Central memory CD8-positive, alpha-beta T cell (primary cell): Measurements from ENCODE around the gene PRKAG2.

Experiments
- ATAC-seq: fragments of 150-1000 bp; cut with Tn5 transposase; replicated peaks from 2 replicates; pipeline ENCODE4 v1.10.0; 2022; ENCODE audit warnings: mild to moderate bottlenecking, moderate FRiP score, moderate number of reproducible peaks; ENCODE audit not compliant: poor library complexity, severe bottlenecking; ENCODE audit errors: extremely low read depth
- DNase-seq, 2 donors: peaks; one replicate each; pipeline ENCODE4 v3.0.0; 2021; ENCODE audit warnings: low spot score in 2 of 2
- H3K27ac Mint-ChIP-seq: one replicate; pipeline ENCODE4 v1.8.0; 2022; ENCODE audit warnings: low read depth, mild to moderate bottlenecking, moderate library complexity, mixed read lengths
- H3K27me3 Mint-ChIP-seq: one replicate; pipeline ENCODE4 v1.8.0; 2022; ENCODE audit warnings: mixed read lengths
- H3K36me3 Mint-ChIP-seq: one replicate; pipeline ENCODE4 v1.8.0; 2022; ENCODE audit warnings: mild to moderate bottlenecking, moderate library complexity, mixed read lengths; ENCODE audit not compliant: insufficient read depth
- H3K4me1 Mint-ChIP-seq: one replicate; pipeline ENCODE4 v1.8.0; 2022; ENCODE audit warnings: mixed read lengths
- H3K4me3 Mint-ChIP-seq: one replicate; pipeline ENCODE4 v1.8.0; 2022; ENCODE audit warnings: mild to moderate bottlenecking, moderate library complexity, mixed read lengths
- H3K9me3 Mint-ChIP-seq: one replicate; pipeline ENCODE4 v1.8.0; 2022; ENCODE audit warnings: mixed read lengths

PRKAG2 gene

GRCh38 chr7:151709141-151710038 lies 167.5 kb downstream of the PRKAG2 start:
- DNase-seq = no peak
- ATAC-seq = no peak
- H3K36me3 Mint-ChIP-seq = no peaks in the 10 kb centered on the region
- H3K4me3 Mint-ChIP-seq = no peak overlapping the region
- peaks cover 19% of the 10 kb centered on the region for H3K4me1 Mint-ChIP-seq
- H3K27me3 Mint-ChIP-seq = no peaks in the 10 kb centered on the region
- H3K9me3 Mint-ChIP-seq = no peaks in the 10 kb centered on the region
- H3K27ac Mint-ChIP-seq = no peak overlapping the region

DNA sequence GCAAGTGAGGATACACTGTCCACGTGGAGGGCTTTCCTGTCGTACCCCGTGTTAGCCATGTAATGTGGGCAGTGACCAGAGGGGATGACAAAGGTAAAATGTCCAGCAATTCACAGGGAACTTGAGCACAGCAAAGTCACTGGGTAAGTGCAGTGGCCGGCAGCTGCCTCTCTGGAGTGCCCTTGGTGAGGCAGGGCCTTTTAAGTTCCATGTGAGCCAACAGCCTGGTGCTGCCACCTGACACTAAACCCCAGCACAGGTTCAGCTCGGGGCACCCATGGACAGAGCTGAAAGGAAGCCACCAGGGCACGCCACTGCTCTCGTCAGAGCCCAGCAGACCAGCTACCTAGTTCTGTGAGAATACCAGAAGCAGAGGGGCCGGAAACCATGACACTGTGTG lies 168.3 kb downstream of the PRKAG2 start:
- no peak for ATAC-seq
- no peaks in the 10 kb centered on the region for H3K9me3 Mint-ChIP-seq
- H3K36me3 Mint-ChIP-seq = no peaks in the 10 kb centered on the region
- H3K27me3 Mint-ChIP-seq = no peaks in the 10 kb centered on the region
- H3K27ac Mint-ChIP-seq = no peak overlapping the region
- DNase-seq = no peak
- H3K4me1 Mint-ChIP-seq = peaks cover 19% of the 10 kb centered on the region
- H3K4me3 Mint-ChIP-seq = no peak overlapping the region

DNA sequence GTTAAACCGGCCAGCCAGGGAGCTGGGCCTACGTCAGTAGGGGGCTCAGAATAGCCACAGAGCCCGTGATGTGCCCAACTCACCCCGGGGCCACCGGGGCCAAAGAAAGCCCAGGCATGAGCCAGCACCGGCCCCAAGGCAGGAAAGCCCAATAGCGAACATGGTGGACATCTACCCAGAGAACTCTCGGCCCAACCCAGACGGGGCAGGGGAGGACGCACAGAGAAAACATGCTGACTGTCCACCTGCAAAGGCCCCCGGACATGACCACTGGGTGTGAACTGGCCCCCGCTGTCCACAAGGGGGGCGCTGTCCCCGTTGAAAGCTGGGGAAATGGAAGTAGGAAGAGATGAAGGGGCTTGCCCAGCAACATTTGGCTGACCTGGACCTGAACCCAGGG lies 169.2 kb downstream of the PRKAG2 start:
- DNase-seq = no peak
- H3K36me3 Mint-ChIP-seq = no peaks in the 10 kb centered on the region
- no peak for ATAC-seq
- no peaks in the 10 kb centered on the region for H3K27me3 Mint-ChIP-seq
- H3K4me1 Mint-ChIP-seq = peaks cover 19% of the 10 kb centered on the region
- no peak overlapping the region for H3K27ac Mint-ChIP-seq
- H3K9me3 Mint-ChIP-seq = no peaks in the 10 kb centered on the region
- no peak overlapping the region for H3K4me3 Mint-ChIP-seq

GRCh38 chr7:151707105-151707469 lies 169.8 kb downstream of the PRKAG2 start:
- peaks cover 2% of the 10 kb centered on the region for H3K36me3 Mint-ChIP-seq
- H3K27ac Mint-ChIP-seq = no peak overlapping the region
- H3K27me3 Mint-ChIP-seq = no peaks in the 10 kb centered on the region
- H3K4me1 Mint-ChIP-seq = peaks cover 19% of the 10 kb centered on the region
- H3K4me3 Mint-ChIP-seq = no peak overlapping the region
- no peak for DNase-seq
- no peaks in the 10 kb centered on the region for H3K9me3 Mint-ChIP-seq
- no peak for ATAC-seq

DNA sequence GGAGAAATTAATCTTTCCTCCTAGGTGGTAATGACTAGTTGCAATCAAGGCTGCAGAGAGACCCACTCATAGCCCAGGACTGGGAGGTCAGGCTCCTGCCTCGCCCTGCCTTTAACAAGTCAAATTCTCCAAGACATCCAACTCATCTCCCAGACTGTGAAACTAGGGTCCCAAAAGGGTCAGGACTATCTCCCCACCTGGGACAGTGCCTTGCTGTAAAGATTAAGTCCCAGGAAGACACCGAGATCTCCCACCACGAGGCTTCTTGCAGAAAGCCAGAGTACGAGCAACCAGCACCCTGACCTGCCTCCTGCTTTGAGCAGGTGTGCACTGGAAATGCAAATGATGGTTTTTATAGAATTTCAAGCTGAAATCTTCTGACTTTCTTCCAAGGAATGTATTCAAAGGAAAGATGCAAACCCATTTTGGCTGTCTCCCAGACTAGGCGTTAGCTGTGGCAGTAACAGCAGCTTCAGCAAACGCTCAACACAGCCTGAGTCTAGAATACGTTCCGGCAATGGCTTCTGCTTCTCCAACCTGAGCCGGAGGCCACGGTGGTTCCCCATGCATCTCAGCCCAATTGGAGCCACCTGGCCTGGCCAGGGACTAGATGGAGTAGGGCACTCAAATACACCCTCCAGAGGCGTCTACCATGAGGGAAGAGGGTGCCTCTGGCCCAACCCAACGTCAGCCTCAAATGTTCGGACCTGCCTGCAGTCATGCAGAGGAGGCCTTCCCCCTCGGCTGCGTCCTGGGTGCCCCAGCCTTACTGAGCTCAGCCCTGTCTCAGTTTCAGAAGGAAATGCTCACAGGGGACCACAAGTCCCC lies 170.4 kb downstream of the PRKAG2 start:
- ATAC-seq (no peak), DNase-seq (no peak)
- Mint-ChIP-seq H3K27ac (no peak overlapping the region), H3K9me3 (no peaks in the 10 kb centered on the region), H3K27me3 (no peaks in the 10 kb centered on the region), H3K4me3 (no peak overlapping the region), H3K36me3 (peaks cover 2% of the 10 kb centered on the region), H3K4me1 (peaks cover 19% of the 10 kb centered on the region)

DNA sequence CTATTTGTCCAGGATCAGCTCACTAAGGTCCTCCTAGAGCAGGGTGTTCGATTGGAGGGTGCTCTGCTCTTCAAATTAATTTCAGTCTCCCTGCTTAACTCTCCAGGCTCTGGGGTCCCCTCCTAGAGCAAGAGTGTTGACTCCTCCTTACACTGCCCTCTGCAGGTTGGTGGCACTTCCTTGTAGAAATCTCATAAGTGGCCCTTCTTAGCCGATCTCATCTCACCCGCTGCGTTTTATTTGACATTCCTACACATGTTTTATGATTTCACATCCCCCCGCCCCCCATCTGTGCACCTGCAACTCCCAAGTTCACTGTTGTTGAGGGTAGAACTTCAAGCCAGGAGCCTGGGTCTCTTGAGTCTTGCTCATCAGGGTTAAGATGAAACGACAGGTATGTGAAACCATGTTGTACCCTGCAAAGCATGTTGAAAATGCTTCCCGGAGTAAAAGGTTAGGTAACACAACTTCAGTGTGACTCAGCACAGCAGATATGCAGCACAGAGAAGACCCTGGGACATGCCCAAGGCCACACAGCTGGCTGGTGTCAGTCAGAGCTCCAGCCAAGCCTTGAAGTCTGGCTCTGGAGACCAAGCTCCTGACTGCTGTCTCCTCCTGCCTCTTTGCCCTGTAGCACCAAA lies 171.2 kb downstream of the PRKAG2 start:
- no peaks in the 10 kb centered on the region for H3K9me3 Mint-ChIP-seq
- no peaks in the 10 kb centered on the region for H3K27me3 Mint-ChIP-seq
- no peak overlapping the region for H3K4me3 Mint-ChIP-seq
- no peak overlapping the region for H3K27ac Mint-ChIP-seq
- H3K4me1 Mint-ChIP-seq = peaks cover 18% of the 10 kb centered on the region
- DNase-seq = no peak
- peaks cover 2% of the 10 kb centered on the region for H3K36me3 Mint-ChIP-seq
- no peak for ATAC-seq

- DNase-seq (no peak), ATAC-seq (no peak)
- Mint-ChIP-seq H3K4me3 (no peak overlapping the region), H3K36me3 (peaks cover 2% of the 10 kb centered on the region), H3K27ac (no peak overlapping the region), H3K9me3 (no peaks in the 10 kb centered on the region), H3K4me1 (peaks cover 13% of the 10 kb centered on the region), H3K27me3 (no peaks in the 10 kb centered on the region)
Observed at GRCh38 chr7:151704960-151705635, 171.8 kb downstream of the PRKAG2 start.

DNA sequence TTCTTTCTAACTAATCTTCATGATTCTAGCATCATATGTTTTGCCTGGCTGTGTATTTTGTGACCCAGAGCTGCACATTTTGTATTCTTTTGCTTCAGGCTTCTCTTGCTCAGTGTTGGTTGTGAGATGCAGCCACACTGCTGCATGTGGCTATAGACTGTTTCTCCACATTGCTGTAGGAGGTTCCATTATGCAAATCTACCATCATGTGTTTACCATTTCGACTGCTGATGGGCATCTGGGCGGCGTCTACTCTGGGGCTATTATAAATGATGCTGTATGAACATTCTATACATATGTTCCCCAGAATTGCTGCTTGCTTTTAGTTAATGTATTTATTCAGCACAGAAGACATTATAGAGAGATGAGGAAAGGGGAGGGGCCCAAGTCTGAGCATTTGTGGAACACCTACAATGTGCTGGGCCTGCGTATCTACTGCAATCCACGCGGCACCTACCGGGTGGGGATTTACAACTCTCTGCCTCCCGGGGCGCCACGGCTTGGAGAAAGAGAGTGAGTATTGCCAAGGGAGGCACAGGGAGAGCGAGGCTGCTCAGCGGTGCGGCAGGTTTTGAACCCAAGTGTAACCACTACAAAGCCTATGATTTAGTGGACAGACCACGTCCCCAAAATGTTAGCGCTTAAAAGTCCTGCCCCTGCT lies 172.5 kb downstream of the PRKAG2 start:
- Mint-ChIP-seq H3K27me3 (no peaks in the 10 kb centered on the region), H3K4me1 (peaks cover 13% of the 10 kb centered on the region), H3K4me3 (no peak overlapping the region), H3K36me3 (peaks cover 5% of the 10 kb centered on the region), H3K27ac (no peak overlapping the region), H3K9me3 (no peaks in the 10 kb centered on the region)
- no peak for DNase-seq
- ATAC-seq = no peak

DNA sequence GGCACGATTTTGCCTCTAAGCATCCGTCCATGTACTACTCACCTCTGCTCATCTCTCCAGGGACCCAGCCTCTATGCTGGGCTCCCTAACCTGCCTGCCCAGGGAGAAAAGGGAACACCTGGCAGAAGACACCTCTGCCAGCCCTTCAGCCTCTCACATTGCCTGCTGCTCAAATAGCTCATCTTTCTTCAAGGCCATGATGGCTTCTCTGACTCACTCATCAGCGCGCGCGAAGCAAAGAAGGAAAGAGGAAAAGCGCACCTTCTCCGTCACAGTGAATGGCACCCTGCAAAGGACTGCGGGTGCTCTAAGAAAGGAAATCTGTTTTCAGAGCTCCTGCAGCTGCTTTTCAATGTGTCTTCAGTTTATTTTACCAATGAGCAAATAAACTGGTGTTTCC lies 174.0 kb downstream of the PRKAG2 start:
- Mint-ChIP-seq H3K36me3 (peaks cover 8% of the 10 kb centered on the region), H3K9me3 (no peaks in the 10 kb centered on the region)
- ATAC-seq = no peak

GRCh38 chr7:151700586-151701165 lies 176.2 kb downstream of the PRKAG2 start:
- Mint-ChIP-seq H3K9me3 (no peaks in the 10 kb centered on the region), H3K27me3 (no peaks in the 10 kb centered on the region), H3K27ac (no peak overlapping the region), H3K4me1 (peaks cover 4% of the 10 kb centered on the region), H3K4me3 (no peak overlapping the region), H3K36me3 (peaks cover 8% of the 10 kb centered on the region)
- DNase-seq = no peak
- ATAC-seq = no peak

More for the DNA sequence above, 174.0 kb downstream of the PRKAG2 start:
- Mint-ChIP-seq H3K4me1 (peaks cover 7% of the 10 kb centered on the region), H3K4me3 (no peak overlapping the region), H3K27me3 (no peaks in the 10 kb centered on the region), H3K27ac (no peak overlapping the region)
- DNase-seq = no peak

GRCh38 chr7:151699928-151700319 lies 177.0 kb downstream of the PRKAG2 start:
- Mint-ChIP-seq H3K4me3 (no peak overlapping the region), H3K27me3 (no peaks in the 10 kb centered on the region), H3K27ac (no peak overlapping the region), H3K9me3 (no peaks in the 10 kb centered on the region), H3K4me1 (no peaks in the 10 kb centered on the region), H3K36me3 (peaks cover 8% of the 10 kb centered on the region)
- ATAC-seq (no peak), DNase-seq (no peak)
